Measurements from ENCODE around the gene MICAL2.

Gene MICAL2

DNA sequence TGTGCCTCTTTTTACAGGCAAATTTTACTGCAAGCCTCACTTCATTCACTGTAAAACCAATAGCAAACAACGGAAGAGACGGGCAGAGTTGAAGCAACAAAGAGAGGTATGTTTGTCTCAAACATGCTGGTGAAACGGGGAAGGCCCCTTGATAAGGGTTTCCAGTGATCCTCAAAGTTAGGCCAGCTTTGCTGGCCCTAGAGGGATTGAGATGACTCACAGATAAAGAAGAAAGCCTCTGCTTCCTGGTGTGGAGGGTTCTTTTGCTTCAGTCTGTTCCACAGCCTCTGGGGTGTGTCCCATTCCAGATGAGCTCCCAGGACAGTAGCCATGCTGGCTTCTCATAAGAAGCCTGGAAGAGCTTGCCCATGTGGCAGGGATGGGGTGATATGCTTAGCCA, 148.1 kb downstream of the MICAL2 start:
- DNase-seq = no peak

DNA sequence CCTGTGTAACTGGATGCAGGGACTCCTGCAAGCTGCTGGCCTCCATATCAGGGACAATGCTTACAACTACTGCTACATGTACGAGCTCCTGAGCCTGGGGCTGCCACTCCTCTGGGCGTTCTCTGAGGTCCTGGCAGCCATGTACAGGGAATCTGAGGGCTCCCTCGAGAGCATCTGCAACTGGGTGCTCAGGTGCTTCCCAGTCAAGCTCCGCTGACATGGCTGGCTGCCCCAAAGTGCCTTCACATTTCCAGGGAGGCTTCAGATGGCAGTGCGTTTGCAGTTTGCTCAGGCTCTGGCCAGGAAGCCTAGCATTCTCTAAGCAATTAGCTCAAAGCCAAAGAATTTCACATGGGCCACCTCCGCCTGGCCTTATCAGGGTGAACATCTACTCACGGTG, 149.6 kb downstream of the MICAL2 start:
- DNase-seq = no peak

DNA sequence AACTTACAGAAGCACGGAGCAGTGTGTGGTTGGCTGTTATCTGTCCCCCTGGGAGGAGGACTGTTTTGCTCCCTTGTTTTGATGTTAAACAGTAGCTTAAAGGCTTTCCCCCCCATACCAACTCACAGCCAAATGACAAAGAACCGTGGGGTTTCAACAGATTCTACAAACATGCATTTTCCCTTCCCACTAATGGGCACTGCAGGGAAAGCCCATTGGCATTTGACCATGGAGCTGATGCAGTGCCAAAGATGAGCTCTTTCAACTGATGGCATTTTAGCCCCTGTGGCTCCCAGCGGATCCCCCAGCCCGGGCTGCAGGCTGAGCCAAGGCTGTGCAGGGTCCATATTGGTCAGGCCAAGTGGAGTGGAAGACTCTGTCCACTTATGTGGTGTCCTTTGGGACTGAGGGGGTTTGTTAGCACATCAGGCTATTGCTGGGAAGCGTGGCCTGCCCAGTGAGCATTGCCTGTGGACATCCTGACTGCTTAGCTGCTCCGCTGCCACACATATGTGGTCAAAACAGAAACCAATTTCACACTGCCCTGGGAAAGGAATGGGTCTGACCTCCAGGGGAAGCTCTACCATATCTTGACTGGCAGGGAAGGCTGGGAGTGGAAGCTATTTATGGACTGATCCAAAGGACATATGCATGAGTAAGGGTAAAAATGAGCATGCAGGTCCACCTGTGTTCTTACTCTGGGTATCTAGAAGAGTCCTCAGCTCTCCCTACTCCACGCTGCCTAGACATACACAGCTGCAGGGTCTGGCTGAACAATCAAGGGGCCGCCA, 150.5 kb downstream of the MICAL2 start:
- DNase-seq = no peak

DNA sequence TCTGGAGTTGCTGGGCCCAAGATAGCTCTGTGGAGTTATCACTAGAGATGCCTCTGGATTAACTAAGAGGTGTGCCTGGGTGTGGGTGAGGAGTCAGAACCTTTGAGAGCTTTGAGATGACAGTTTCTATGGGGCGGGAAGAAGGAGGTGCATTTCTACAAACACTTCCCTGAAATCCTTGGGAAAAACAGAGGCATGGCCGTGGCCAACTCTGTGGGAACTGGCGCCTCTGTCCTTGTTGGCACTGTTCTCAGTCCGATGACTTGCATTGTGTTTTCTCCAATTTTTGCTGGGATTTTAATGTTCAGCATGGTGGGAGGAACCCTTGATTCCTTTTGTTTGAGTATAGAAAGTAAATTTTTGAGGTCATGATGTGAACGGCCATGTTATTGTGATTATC, 151.2 kb downstream of the MICAL2 start:
- DNase-seq = no peak

DNA sequence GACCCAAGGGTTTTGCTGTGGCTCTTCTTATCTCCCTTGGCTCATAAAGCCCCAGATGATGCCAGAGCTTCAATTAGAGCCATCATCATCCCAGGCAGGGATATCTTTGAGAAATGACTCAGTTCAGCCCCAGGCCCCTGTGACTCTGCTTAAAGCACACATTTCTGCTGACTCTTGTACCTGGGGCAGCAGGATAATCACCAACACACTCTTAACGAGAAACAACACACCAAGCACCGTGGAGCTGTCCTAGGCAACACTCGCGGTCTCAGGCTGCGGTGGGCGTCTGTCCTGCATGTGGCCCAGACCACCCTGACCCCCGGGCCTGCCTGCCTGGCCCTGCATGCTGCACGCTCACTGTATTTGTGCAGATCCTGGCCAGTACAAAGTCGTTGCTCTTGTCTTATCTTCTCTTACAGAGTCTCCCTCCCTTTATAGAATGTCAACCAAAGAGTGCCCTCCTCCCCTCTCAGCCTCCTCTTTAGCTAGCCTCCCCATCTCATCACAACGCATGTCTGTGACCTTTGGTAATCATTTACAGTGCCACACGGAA, 152.8 kb downstream of the MICAL2 start:
- DNase-seq = peak; percentile 87

DNA sequence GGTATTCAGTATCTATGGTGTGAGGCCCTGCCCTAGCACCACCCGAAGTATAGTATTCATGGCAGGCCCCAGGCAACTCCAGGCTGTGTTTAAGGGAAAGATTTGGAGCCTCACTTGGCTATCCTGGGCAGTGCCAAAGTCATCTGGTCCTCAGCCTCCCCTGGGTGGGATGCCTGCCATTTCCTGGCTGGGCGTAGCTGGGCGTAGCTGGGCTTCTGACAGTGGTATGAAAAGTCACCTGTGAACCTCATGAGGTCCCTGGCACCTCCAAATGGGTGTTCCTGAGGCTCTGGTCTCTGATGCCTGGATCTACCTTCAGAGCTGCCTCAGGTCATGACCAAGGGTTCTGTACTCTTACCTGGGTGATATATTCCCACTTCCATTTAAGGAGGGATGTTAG, 154.0 kb downstream of the MICAL2 start:
- DNase-seq = no peak

DNA sequence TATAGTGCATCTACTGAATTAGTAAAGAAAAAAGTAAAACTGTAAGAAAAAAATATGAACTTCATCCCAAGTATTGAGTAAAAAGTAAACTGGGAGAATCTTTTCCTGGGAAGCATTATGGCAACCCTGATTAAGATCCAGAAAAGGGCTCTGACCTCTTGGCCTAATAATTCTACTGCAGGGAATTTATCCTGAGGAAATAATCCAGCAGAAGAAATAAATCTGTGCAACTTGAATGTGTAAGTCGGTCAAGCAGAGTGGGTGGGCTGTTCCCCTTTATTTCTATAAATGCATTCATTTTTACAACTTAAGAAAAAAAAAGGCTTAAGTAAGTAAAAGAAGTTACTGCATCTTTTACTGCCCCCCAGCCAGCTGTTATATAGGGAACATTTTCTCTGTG, 155.7 kb downstream of the MICAL2 start:
- no peak for DNase-seq

DNA sequence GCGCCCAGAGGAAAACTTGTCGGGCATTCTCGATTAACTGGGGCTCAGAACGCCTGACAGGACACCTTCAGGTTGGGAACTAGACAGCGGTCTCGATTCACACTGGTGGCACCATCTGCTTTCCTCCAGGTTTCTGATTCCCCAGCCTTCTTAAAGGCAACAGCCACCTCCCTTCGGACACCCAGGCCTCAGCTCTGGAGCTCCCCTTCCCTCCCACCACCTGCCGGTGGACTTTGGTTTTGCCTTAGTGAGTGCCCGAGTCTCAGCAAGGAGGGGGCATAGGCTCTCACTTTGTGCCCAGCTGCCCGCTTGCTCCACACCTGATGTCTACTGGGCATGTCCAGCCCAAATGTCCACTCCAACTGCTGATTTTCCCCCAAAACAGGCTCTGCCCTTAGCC, 156.6 kb downstream of the MICAL2 start:
- no peak for DNase-seq

DNA sequence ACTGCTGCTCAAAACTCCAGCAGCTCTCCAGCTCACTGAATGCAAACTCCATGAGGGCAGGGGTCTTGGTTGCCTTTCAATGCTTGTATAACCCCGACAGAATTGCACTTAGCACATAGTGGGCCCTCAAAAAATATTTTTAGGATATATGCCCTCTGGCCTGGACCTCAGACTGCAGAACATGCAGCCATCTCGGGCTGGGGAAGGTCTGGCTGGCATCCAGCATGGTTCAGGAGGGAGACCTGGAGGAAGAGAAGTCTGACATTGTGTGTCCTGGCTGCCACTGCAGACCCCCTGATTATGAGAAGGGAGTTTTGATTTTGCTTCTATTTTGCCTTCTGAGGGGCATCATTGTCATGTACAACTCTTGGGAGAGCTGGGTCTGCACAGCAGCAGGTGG, 157.5 kb downstream of the MICAL2 start:
- DNase-seq = no peak

DNA sequence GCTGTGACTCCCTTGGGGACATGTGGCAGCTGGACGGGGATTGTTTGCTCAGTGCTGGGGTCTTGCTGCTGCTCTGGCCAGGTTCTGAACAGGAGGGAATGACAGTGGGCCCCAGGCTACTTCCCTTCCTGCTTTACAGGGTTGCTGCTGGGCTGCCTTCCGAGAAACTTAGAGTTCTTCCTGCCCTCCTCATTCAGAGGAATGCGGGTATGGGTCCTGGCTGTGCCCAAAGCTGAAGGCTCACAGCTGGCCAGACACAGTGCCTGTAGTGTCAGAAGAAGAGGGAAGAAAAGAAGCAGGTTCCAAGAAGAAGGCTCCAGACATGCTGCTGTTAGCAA, 158.7 kb downstream of the MICAL2 start:
- no peak for DNase-seq

DNA sequence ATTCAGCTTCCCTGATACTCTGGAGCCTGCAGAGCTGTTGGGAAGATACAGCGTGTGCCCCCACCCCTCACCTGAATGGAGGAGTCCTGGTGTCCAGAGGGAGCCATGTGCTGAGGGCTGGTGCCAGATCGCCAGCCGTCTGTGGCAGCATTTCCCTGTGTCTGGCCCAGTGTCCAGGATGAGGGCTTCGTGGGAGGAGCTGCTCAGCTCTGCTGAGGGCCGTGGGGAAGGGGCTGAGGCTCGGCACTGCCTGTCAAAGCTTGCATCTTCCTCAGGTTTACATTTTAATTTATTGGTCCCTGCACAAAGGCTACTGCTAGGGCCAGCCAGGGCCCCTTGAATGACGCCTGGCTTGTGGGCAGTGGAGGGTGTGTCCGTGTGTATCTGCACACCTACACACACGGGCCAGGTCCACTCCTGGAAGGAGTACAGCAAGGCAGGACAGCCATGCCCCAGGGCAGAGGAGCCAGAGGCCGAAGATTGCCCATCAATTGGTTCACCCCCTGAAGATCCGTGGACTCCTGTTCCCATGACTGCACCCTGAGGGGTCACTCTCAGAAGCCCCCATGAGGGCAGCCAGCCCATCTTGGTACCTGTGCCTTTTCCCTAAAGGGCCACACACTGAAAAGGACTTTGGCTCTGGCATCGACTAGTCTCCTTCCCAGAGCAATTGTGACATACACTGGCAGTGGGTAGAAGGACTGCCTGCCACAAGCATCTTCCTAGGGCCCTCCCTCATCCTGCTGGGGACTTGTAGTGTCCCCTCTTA, 159.2 kb downstream of the MICAL2 start:
- no peak for DNase-seq

DNA sequence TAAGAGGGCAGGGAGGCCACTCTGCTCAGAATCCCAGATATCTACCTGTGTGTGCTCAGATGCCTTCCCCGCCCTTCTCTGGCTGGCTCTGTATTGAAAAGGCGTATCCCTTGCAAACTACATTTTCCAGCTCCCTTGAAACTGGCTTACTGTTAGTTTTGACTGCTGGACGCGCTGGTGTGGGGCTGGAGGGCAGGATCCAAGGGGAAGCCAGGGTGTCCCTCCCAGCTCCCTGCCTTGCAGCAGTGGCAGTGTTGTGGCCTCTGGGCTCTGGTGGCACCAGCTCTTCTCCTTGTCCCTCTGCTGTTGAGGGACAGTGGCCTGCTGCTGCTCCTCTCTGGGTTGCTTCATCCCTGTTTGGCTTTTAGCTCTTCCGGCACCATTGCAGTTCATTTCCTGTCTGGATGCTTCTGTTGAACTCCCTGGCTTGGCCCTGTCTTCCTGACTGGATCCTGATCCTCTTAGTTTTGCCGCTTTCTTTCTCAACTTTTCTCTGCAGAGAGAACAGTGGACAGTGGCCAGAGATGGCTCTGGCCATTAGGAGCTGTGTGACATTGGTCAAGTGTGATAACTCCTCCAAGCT, 159.9 kb downstream of the MICAL2 start:
- DNase-seq = no peak

DNA sequence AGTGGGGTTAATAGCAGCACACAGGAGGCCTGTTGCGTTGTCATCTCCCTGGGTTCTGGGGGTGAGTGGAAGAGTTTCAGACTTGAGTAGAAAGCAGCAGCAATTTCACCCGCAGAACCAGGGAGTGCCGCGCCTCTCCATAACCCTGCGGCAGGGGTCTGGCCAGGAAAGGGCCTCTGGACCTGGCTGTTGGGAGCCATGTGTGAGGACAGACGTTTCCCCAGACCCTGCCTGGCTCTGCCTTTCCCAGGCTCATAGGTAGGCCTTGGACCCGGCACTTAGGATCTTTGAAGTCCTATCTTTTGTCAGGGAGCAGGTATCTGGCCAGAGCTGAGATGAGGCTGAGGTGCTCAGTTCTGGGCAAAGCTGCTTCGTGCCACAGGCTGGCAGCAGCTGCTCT, 160.4 kb downstream of the MICAL2 start:
- DNase-seq = no peak

DNA sequence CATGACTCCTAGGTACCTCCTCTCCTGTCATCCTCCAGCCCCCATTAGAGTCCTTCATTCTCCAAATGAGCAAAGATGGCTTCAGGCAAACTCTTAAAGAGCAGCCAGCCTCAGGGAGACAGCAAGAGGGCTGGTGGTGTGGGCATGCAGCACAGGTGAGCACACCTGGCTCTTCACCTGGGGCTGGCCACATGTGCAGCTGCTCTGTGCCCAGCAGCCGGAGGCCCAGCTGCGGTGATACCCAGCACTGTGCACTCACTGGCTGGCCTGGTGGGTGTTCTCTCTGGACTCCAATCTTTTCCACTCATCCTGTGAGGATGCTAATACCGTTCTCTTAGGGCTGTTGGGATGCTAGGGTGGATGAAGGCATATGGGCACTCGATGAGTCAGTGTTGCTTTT, 160.9 kb downstream of the MICAL2 start:
- DNase-seq = no peak

DNA sequence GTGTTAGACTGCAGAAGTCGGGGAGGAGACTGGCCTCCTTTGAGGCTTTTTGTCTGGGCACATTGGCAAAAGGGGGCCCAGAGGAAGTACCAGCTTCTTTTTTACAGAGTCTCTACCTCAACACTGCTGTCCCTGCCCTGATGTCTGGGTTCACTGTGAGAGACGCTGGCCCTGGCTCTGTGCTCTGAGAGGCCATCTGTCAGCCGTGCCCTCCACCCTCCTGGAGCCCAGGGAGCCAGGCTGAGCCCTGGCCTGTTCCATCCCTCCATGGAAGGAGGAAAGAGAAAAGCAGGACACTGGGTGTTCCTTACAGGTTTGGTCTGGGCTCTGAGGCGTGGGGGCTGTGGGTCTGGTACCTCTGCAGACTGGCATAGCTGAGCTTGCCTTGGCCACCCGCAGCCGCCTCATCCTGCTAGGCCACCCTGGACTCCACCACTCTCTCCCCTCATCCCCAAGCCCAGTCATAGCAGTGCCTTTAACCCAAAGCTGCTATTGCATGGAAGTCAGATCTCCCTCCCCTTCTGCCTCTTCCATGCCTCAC, 161.5 kb downstream of the MICAL2 start:
- DNase-seq = no peak

DNA sequence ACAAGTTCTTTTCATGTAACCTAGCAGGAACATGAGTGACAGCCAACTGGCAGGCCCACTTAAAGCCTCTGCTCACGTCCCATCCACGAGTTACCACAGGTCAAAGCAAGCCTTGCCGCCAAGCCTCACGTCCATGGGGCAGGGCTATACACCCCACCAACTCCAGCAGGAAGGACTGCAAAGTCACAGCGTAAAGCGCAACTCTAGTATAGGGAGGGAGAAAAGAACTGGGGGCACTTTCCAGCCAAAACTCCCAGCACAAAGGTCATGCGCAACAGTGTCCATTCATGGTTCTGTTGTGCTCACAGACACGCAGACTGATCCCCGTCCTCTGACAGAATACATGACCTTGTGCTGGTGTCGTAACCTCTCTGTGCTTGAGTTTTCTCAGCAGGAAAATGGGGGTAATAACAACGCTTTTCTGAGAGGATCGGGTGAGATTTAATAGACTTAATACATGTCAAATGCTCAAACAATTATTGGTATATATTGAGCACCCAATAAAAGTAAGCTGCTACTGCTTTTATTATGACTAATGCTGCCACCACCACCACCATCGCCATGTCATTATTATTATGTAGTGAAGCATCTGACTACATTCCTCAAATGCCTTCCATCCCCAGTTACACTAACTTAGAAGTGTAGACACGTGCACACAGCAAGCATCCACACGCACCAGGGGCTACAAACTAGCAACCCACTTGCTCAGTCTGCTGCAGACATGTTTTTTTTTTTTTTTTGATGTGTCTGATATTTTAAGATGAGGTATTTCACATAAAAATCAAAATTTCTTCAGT, 162.6 kb downstream of the MICAL2 start:
- no peak for DNase-seq

DNA sequence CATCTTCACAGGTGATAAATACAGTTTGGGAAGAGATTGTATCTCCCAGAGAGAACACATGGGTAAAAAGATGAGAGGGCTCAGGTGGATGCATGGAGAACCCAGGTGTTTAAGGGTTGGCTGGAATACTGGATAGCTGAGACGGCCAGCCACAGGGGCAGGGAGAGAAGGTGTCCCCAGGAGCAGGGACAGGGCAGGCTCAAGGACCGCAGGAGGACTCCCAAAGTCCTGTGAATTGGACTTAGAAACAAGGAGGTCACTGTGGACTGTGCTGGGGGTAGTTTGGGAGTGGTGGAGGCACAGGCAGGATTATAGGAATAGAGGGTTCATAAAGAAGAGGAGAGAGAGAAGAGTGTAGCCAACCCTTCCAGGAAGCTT, 163.2 kb downstream of the MICAL2 start:
- DNase-seq = no peak

DNA sequence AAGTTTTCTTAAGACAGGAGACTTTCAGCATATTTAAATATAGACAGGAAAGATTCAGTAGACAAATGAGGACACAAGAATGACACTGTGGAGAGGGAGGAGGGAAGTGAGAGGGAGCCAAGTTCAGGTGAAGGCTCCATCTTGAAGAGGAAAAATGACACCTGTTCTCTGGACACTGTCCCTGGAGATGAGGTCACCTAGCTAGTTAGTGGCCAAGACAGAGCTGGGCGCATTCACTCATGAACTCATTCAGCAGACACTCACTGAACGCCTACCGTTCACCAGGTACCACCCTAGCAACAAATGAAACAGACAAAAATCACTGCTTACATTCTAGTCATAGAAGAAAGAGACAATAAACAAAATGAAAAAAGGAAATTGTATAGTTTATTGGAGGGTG, 163.7 kb downstream of the MICAL2 start:
- no peak for DNase-seq

DNA sequence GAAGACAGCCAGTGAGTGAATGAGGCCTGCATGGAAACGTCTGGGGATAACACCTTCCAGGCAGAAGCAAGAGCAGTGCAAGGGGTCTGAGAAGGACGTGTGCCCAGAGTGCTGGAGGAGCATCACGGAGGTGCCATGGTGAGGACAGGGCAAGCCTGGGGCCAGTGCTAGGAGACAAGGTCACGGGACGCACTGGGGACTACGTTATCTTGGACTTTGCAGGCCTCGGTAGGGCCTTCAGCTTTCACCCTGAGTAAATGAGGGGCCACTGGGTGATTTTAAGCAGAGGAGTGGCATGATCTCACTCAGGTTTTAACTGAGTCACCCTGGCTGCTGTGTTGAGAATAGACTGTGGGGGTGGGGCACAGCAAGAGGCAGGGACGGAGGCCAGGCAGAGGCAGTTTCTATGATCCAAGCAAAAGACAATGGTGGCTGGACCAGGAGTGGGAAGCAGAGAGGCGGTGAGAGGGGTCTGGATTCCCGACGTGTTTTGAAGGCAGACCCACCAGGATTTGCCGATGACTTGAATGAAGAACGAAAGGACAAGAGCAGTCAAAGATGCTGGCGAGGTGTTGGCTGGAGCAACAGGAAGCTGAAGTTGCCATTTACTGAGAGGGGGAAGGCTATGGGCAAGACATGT, 164.3 kb downstream of the MICAL2 start:
- no peak for DNase-seq

DNA sequence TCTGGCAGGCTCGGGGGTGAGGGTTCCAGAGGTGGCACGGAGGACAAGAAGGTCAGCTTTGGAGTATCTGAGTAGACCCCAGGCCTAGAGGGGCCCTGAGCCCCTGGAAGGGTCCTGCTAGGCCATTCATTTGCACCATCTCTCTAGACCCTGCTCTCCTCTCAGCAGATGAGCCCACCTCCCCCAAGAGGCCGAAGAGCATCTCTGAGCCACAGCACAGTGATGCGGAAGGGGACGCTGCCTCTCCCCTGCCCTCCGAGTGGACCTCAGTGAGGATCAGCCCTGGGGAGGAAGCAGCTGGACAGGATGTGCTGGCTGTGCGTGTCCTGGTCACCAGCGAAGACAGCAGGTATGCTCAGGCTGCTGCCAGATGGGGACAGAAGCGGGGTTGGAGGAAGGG, 165.4 kb downstream of the MICAL2 start:
- DNase-seq = no peak

DNA sequence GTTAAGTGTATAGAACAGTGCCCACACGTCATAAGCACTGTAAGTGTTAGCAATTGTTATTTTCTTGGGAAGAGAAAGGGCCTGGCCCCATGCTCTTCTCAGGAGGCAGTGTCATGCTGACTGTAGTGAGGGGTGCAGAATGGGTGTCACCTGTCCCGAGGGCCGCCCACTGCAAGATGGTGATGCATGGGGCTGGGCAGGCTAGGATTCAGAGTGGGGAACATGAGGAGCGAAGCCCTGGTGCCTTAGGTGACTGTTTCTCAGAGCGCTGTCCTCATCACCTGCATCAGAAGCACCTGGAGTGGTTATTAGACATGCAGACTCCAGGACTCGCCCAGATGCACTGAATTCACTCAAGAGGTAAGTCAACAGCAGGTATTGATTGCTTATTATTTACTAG, 166.0 kb downstream of the MICAL2 start:
- DNase-seq = no peak

DNA sequence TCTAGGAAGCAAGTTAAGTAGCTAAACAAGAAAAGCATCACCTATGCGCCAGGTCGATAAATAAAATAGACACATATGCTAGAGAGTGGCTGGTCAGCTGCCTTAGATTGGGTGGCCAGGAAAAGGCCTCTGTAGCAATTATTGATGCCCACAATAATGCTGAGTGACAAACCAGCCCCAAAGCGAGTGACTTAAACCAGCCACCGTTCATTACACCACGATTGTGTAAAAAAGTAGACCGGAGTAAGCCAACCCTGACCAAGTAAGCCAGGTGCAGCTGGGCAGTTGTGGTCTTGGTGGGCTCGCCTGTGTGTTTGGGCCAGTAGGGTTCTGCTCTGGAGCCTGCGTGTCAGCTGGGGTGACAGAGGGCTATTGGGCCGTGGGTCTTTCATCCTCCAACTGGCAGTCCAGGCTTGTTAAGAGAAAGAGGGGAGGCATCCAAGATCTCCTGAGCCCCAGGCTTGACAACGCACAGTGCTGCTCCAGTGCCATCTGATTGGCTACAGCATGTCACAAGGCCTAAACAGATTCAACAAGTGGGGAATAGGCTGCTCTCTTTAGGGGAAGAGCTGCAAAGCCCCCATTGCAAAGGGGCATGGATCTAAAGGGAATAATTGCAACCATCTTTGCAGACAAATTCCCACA, 166.6 kb downstream of the MICAL2 start:
- no peak for DNase-seq
